Left ventricle myocardium inferior (tissue), 1 donor: ENCODE results near the gene RBM25. TPM values are rescaled to one million over a fixed set of nuclear protein-coding genes. Genes with fewer than 3 reads are reported as not detected.

Experiments
- DNase-seq: peaks from one replicate; pipeline ENCODE4 v3.0.0-alpha.2; 2020
- H3K27ac ChIP-seq: fragments of 200-600 bp; replicated peaks from 2 replicates; pipeline ENCODE4 v1.8.0; 2021
- H3K27me3 ChIP-seq: fragments of 200-600 bp; 2 replicates; pipeline ENCODE4 v1.8.0; 2021; ENCODE audit warnings: low read depth
- H3K36me3 ChIP-seq: fragments of 200-600 bp; 2 replicates; pipeline ENCODE4 v1.8.0; 2021
- H3K4me1 ChIP-seq: fragments of 200-600 bp; 2 replicates; pipeline ENCODE4 v1.8.0; 2021
- H3K4me3 ChIP-seq: fragments of 200-600 bp; 2 replicates; pipeline ENCODE4 v1.8.0; 2021; ENCODE audit warnings: mild to moderate bottlenecking, moderate library complexity
- H3K9me3 ChIP-seq: fragments of 200-600 bp; replicated peaks from 2 replicates; pipeline ENCODE4 v1.8.0; 2021
- CTCF ChIP-seq: fragments of 200-600 bp; IDR thresholded peaks from 2 replicates; pipeline ENCODE4 v1.8.0; 2021; ENCODE audit warnings: antibody characterized with exemption, mild to moderate bottlenecking, borderline replicate concordance
- intact Hi-C: fragments of 100-400 bp; cut with micrococcal nuclease; formaldehyde crosslinking; loops from one replicate; pipeline ENCODE4 v1.11.0; 2022
- total RNA-seq: library from RNA; stranded (reverse); fragmentation: NEBNext Ultra II Directional; extraction: Animal tissue kit (Norgen Biotek cat#: 25700); gene quantifications from one replicate; pipeline ENCODE4 v1.2.1, GENCODE V29; 2021
- donor health status: DM: no; HTN: yes; CAD: no; lungs with severe emphysema.

The RBM25 gene
- total RNA-seq, 1 donor from 2014 or later, result 36.9 TPM

DNA sequence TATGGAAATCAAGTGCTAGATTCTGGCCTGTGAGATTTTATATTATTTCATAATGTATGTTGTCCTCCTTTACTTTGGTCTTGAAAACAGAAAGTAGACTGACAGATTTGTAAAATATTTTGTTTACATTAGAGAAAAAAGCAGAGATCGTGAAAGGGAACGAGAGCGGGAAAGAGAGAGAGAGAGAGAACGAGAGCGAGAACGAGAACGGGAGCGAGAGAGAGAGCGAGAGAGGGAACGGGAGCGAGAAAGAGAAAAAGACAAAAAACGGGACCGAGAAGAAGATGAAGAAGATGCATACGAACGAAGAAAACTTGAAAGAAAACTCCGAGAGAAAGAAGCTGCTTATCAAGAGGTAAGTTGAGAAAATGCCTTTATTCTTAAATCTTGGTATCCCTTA, 47.4 kb downstream of the RBM25 start:
- intact Hi-C loops, result no loop called here
- TF ChIP-seq CTCF, result no peak
- H3K27me3 ChIP-seq, result no peaks in the 10 kb centered on the region
- H3K4me3 ChIP-seq, result no peak overlapping the region
- H3K4me1 ChIP-seq, result no peaks in the 10 kb centered on the region
- H3K27ac ChIP-seq, result no peak overlapping the region
- H3K36me3 ChIP-seq, result peaks cover 97% of the 10 kb centered on the region
- no peak for DNase-seq
- no peaks in the 10 kb centered on the region for H3K9me3 ChIP-seq

DNA sequence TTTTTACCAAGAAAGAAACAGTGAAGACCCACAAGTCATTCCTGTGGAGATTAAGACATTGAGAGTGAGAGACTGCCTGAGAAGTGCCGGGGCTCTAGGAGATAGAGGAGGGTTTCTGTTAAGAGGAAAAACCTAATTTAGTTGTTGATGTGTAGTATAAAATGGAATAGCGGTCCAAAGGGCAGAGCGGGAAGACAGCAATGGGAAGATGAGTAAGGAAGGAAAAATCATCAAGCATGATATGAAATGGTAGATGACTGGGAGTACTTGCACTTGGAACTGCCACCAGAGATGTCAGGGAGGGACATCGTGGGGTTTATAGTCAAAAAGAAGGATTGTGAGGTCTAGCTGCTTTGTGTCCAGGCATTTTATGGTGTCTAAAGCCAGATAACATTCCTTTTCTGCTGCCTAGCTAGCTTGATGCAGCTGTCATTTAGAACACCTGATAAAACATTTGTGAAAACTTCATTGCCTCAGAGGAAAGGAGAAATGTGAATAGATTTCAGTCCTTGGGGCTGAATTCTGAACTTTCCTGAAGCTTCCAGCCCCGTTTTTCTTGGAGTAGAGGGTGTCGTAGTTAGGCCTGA, 57.8 kb downstream of the RBM25 start:
- H3K36me3 ChIP-seq, result peaks cover 88% of the 10 kb centered on the region

DNA sequence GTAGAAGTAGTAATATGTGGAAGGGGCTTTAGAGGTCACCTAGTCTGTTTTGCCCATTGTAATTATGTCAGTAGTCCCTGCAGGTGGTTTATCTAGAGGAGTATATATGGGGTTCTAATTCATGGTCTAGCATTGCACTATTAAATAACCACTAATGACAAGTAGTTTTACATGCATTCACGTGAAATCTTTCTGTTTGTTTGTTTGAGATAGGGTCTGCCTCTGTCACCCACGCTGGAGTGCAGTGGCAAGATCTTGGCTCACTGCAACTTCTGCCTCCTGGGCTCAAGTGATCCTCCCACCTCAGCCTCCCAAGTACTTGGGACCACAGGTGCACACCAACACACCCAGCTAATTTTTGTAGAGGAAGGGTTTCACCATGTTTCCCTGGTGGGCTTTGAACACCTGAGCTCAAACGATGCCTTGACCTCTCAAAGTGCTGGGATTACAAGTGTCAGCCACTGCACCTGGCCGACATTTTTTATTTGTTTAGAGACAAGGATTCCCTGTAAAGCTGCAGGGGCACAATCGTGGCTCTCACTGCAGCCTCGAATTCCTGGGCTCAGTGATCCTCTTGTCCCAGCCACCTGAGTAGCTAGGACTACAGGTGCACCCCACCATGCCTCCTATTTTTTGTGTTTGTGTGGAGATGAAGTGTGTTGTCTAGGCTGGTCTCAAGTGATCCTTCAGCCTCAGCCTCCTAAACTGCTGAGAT, 66.0 kb downstream of the RBM25 start:
- no peaks in the 10 kb centered on the region for H3K27me3 ChIP-seq
- H3K4me1 ChIP-seq, result no peaks in the 10 kb centered on the region
- no peak overlapping the region for H3K4me3 ChIP-seq
- H3K36me3 ChIP-seq, result peaks cover 54% of the 10 kb centered on the region
- intact Hi-C loops, result no loop called here
- DNase-seq, result no peak
- H3K27ac ChIP-seq, result no peak overlapping the region
- no peak for TF ChIP-seq CTCF
- no peaks in the 10 kb centered on the region for H3K9me3 ChIP-seq

More for the DNA sequence above, 57.8 kb downstream of the RBM25 start:
- intact Hi-C loops, result no loop called here
- H3K27me3 ChIP-seq, result no peaks in the 10 kb centered on the region
- H3K27ac ChIP-seq, result no peak overlapping the region
- H3K4me3 ChIP-seq, result no peak overlapping the region
- no peak for TF ChIP-seq CTCF
- H3K4me1 ChIP-seq, result peaks cover 11% of the 10 kb centered on the region
- DNase-seq, result no peak
- no peaks in the 10 kb centered on the region for H3K9me3 ChIP-seq

DNA sequence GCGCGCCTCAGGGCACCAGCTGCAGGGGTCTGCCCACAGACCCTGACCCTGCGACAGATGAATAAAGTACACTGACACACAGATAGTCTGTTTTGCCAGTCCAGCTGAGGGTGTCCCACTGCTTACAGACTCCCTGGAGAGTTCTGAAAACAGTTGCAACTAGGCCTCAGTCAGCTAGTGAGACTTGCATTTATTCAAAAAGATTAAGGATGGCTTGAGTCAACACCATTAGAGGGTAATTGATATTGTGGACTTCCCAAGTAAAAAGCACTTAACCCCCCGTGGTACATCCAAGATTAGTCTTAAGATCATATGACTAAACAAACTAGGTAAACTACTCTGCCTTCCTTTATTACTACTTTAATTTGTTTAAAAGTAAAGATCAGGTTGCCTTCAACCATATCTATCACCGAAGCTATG, 66.8 kb downstream of the RBM25 start:
- H3K4me3 ChIP-seq, result no peak overlapping the region
- H3K4me1 ChIP-seq, result no peaks in the 10 kb centered on the region
- H3K36me3 ChIP-seq, result peaks cover 45% of the 10 kb centered on the region
- intact Hi-C loops, result no loop called here
- TF ChIP-seq CTCF, result no peak
- no peak overlapping the region for H3K27ac ChIP-seq
- no peak for DNase-seq
- no peaks in the 10 kb centered on the region for H3K9me3 ChIP-seq
- no peaks in the 10 kb centered on the region for H3K27me3 ChIP-seq

GRCh38 chr14:73125746-73126145, 67.4 kb downstream of the RBM25 start:
- TF ChIP-seq CTCF, result no peak
- Histone ChIP-seq H3K27ac (no peak overlapping the region), H3K4me3 (no peak overlapping the region), H3K9me3 (no peaks in the 10 kb centered on the region), H3K27me3 (no peaks in the 10 kb centered on the region), H3K4me1 (no peaks in the 10 kb centered on the region), H3K36me3 (peaks cover 40% of the 10 kb centered on the region)
- no peak for DNase-seq
- intact Hi-C loops, result no loop called here
